Activated T-cell treated with anti-CD3 and anti-CD28 coated beads, Interleukin-2, amount 50 U/mL, for 1 hour (primary cell): ENCODE data around the gene KBTBD3.
A peak's percentile ranks its signal among the peaks of the same experiment; 100 is the strongest.

Source experiments
- DNase-seq: peaks from one replicate; pipeline ENCODE4 v3.0.0-alpha.2; 2020

The KBTBD3 gene

DNA sequence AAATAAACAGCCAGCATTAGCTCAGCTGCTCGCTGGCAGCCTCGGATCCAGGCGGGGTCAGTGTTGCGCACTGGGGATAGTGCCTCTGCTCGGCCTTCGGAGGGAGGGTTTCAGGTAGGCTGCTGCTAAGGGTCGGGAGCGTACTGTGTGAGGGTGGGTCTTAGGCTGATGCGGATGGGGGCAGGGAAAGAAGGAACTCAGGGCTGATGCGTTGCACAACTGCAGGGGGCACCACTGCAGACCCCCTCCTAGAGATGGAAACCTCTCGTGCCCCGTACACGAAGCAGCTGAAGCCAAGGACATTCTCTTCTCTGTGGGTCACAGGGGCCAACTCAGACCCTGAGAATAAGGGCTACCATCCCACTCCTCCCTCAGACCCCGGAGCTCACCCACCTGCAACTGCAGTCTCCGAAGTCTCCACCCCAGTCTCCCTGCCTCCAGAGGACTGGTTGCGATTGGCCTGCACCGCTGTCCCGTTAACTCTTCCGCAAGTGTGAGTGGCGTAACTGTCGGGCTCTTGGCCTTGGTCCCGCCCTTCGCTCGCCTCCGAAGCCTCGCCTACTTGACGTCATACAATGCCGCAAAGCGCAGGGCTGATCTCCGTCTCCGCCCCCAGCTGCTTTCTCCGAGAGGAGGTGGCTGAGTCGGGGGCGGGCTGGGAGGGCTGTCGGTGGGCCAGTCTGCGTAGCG, at the start of gene KBTBD3:
KBTBD3 (minus strand) TSS at position 429 of the 690 bp plus-strand sequence. CDS start 18,250 bp downstream, outside the sequence.
- peak; percentile 97 for DNase-seq

- DNase-seq, result no peak
These were observed 44.6 kb upstream of the KBTBD3 start for GRCh38 chr11:106121570-106122320.

DNA sequence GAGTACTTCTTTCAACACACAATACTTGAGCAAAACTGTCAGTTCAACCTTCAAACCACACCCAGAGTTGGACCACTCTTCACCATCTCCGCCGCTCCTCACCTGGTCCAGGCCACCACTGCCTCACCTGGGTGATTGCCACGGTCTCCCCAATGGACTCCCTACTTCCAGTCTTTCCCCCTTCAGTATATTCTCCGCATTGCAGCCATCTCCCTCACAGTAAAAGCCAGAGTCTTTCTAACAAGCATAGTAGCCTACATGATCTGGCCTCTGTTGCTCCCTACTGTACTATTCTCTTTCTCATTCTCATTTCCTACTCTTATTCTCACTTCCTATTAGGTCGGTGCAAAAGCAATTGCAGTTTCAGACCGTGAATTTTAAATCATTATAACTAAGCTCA, 28.8 kb upstream of the KBTBD3 start:
- no peak for DNase-seq

DNA sequence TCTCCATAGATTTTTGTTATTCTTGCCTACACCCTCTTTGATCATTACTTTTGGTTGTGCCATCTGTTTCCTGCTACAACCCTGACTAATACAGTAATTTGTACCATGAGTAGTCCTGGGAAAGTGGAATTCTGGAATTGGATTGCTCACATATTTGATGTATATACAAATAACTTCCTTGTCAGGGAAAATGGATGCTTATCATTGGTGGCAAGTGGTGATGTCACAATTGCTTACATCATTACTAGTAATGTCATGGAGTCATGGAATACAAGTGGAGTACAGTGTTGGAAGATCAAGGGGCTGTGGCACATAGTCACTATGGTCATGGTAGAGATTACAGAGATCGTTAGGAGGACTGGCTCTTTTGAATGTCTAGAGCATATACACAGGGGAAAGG, 24.7 kb upstream of the KBTBD3 start:
- DNase-seq, result no peak

GRCh38 chr11:106101370-106101769, 24.2 kb upstream of the KBTBD3 start:
- DNase-seq, result no peak

- DNase-seq, result no peak
These were observed 21.9 kb upstream of the KBTBD3 start for GRCh38 chr11:106098893-106099553.

GRCh38 chr11:106092446-106092845, 15.3 kb upstream of the KBTBD3 start:
- no peak for DNase-seq

DNA sequence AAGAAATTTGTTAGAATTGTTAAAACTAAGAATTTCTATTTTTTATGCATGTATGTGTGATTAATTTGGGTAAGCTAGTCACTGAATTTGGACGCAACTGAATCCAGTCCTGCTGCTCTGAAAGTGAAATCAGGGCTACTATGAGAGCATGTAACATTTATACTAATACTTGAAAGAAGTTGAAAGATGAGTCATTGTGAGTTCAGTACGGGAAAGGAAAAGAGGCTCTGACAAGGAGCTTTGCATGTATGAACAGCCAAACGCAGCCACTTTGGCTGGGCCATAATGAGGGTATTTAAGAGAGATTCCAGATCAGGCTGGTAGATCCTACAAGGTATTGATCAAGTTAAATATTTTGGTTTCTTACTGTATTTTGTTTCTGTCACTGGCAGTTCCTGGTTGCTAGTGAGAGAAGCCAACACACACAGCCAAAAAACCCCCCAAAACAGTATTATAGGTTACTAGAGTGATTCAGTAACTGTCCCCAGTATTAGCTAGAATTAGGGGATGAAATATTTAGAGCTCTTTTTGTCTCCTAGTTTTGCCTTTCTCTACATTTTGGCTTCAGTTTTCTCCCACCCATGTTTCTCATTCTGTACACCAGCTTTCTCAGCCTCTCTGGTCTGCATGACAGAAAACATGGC, 14.5 kb upstream of the KBTBD3 start:
- DNase-seq, result no peak

DNA sequence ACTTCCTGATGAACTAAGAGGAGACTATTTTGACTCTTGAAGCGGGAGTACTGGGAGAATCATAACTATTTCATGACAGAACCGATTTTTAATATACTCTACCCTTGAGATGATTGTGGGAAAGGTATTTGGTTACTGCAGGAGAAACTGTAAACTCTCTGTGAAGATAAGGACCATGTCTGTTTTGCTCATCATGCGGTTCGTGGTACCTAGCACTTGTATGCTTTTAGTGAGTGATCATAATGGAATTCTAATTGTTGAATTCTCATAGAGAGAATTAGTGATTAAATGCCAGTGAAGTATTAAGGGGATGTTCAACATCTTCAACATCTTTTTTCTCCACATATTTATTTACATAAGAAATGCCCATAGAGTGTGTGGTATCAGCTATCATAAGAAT, 11.7 kb upstream of the KBTBD3 start:
- DNase-seq, result no peak

DNA sequence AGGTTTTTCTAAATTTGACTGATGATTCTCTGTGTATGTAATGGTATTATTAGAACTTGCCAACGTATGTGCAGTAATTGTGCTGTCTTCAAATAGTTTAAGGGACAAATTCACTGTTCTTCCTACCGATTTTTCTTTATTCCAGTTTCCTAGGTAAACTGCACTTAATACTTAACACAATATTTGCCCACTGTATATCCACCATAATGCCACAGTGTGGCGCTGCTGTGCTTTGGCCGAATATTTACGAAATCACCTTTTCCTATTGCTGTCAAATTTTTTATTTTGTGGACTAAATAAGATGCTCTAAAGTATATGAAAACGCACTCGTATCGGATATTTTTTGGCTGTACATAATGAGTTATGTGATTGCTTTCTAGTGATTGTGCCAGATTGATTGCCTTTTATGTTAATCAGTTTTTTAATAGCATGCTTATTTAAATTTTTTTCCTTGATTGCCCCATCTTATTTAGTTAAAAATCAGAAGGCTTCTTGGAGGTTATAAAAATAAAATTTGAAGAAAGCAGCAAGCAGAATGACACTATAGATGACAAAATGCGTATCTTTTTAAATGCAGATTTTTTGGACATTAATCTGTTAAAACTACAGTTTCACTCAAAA, 10.8 kb upstream of the KBTBD3 start:
- DNase-seq, result peak; percentile 45

DNA sequence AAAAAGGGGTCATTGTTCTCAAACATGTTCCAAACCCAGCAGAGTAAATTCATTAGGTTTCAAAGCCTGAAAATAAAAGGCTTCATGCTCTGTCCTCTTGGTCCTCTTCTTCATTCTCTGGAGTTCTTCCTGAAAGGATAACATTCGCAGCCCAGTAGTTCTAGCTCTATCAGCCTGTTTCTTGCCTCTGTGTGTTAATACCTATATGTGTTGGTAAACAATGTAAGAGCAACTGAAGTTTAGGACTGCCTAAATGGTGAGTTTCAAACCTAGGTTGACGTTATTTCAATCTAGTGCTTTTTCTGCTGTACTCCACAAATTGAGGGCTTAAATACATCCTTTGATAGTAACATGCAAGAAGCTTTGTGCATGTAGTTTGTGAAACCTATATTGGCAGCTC, 9.7 kb upstream of the KBTBD3 start:
- DNase-seq, result no peak

- no peak for DNase-seq
These were observed 9.0 kb upstream of the KBTBD3 start for GRCh38 chr11:106086135-106086534.

GRCh38 chr11:106082096-106082495, 4.9 kb upstream of the KBTBD3 start:
- no peak for DNase-seq

- no peak for DNase-seq
These were observed 685 bp upstream of the KBTBD3 start, which contains the start of gene AASDHPPT for GRCh38 chr11:106077609-106078455. Gene AASDHPPT, plus strand, starts transcription at chr11:106077662. Its CDS starts 49 bp downstream, at chr11:106077711.

GRCh38 chr11:106076171-106076918, 802 bp downstream of the KBTBD3 start:
- no peak for DNase-seq

DNA sequence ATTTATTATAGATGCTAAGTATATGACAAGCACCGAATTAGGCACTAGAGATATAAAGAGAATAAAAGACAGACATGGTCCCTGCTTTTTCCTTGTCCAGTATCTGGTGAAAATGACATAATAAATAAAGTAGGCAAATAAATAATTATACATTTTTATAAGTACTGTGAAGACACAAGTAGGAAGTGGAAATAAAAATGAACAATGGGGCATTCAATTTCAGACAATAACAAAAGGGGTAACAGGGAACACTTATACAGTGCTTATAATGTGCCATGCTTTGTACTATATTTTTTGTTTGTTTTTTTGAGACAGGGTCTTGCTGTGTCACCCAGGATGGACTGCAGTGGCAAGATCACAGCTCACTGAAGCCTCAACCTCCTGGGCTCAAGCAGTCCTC, 4.3 kb downstream of the KBTBD3 start:
- DNase-seq, result no peak

GRCh38 chr11:106070606-106071005, 6.5 kb downstream of the KBTBD3 start:
- no peak for DNase-seq

DNA sequence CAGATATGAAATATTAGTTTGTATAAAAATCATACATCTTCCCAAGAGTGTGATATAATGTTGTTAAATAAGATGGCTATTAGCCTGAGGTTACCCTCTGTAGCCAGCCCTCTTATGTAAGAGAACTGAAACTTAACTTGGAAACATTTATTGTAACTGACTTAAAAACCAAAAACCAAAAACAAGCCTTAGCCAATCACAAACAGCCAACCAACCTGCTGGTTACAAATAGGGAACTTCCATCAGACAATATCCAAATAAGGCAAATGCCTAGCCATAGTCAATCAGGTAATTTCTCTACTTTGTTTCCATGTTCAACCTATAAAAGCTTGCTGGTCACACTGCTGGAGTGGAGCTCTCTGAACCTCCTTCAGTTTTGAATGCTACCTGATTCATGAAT, 14.1 kb downstream of the KBTBD3 start:
- no peak for DNase-seq

- DNase-seq, result no peak
These were observed 14.9 kb downstream of the KBTBD3 start for GRCh38 chr11:106061954-106062949.
